Measurements from ENCODE around the gene MAD1L1. TPM values are rescaled to one million over a fixed set of nuclear protein-coding genes. Genes with fewer than 3 reads are reported as not detected.
A peak's percentile ranks its signal among the peaks of the same experiment; 100 is the strongest.

MAD1L1 gene
- total RNA-seq, 1 experiment from 2014 or later, result 43.8 TPM

DNA sequence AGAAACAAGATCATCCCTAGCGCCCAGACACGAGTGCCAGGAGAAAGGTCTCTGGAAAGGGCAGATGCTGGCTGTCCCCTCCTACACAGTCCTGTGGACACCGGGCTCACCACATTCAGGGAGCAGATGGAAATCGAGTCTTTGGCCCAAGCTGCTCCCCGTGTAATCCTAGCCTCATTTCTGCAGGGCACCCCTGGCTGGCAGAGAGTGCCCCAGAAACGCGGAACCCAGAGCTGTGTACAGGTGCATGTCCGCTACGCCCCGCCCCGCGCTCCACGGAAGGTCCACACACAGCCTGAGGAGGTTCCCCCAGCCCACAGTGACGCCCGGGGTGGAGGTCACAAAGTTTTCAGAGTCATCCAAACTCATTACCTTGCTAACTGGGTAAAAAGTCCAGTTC lies 202.8 kb downstream of the MAD1L1 start (continued):
- TF ChIP-seq TCF7 (CRISPR knock-in tag; IDR thresholded peaks at IDR 0.05; ENCODE audit: low read depth), result no peak
- TF ChIP-seq, protein P1, sequence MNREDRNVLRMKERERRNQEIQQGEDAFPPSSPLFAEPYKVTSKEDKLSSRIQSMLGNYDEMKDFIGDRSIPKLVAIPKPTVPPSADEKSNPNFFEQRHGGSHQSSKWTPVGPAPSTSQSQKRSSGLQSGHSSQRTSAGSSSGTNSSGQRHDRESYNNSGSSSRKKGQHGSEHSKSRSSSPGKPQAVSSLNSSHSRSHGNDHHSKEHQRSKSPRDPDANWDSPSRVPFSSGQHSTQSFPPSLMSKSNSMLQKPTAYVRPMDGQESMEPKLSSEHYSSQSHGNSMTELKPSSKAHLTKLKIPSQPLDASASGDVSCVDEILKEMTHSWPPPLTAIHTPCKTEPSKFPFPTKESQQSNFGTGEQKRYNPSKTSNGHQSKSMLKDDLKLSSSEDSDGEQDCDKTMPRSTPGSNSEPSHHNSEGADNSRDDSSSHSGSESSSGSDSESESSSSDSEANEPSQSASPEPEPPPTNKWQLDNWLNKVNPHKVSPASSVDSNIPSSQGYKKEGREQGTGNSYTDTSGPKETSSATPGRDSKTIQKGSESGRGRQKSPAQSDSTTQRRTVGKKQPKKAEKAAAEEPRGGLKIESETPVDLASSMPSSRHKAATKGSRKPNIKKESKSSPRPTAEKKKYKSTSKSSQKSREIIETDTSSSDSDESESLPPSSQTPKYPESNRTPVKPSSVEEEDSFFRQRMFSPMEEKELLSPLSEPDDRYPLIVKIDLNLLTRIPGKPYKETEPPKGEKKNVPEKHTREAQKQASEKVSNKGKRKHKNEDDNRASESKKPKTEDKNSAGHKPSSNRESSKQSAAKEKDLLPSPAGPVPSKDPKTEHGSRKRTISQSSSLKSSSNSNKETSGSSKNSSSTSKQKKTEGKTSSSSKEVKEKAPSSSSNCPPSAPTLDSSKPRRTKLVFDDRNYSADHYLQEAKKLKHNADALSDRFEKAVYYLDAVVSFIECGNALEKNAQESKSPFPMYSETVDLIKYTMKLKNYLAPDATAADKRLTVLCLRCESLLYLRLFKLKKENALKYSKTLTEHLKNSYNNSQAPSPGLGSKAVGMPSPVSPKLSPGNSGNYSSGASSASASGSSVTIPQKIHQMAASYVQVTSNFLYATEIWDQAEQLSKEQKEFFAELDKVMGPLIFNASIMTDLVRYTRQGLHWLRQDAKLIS (CRISPR knock-in tag; IDR thresholded peaks at IDR 0.05; ENCODE audit: borderline replicate concordance), result no peak

DNA sequence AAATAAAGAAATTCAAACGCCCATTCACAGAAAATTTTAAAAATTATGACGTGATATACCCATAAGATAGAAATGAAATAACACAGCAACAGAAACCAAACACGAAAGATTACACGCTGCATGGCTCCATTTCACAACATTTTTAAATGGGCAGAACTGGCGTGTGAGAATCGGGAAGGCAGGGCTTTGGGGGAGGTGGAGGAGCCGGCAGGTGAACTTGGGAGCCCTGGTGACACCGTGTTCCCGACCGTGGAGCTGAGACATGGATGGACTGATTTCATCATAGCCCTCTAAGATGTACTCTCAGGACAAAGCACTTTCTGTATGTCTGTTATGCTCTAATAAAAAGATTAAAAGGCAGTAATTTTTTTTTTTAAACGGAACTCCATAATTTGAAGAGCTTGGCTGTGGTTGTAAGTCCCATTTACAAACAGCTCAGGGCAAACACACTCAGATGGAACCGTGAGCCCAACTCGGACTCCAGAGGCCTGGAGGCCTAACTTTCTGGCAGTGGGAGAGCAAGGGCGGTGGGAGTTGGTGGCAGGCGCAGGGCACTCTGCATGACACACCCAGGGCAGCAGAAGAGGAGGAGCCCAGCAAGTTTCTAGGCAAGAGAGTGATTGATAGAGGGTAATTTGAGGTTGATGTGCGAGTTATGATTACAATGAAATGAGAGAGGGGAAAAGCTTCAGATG lies 203.4 kb downstream of the MAD1L1 start:
- H3K9me3 Mint-ChIP-seq, result peaks cover 34% of the 10 kb centered on the region

DNA sequence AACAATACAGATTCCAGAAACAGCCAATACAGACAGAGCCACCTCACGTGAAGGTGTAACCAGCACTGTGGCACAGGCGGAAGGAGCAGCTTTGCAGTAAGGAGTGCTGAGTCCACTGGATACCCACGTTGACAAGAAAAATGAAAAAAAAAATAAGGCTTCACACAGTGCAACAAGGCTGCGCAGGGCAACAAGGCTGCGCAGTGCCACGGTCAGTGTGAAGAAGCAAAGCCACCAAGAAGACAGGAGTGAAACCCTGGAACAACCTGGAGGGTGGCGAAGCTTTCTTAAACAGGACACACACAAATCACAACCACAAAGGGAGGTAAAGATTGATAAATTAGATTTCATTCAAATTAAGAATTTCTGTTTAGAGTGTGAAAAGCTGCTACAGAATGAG lies 204.0 kb downstream of the MAD1L1 start:
- Mint-ChIP-seq H3K36me3 (peaks cover 29% of the 10 kb centered on the region), H3K4me1 (peaks cover 12% of the 10 kb centered on the region), H3K9me3 (peaks cover 37% of the 10 kb centered on the region), H3K4me3 (no peak overlapping the region), H3K27me3 (ENCODE audit: low read depth) (no peaks in the 10 kb centered on the region), H3K27ac (no peak overlapping the region)
- CTCF ChIA-PET, result no interaction called here
- POLR2A ChIA-PET, result no interaction called here
- TF ChIP-seq, protein P2, sequence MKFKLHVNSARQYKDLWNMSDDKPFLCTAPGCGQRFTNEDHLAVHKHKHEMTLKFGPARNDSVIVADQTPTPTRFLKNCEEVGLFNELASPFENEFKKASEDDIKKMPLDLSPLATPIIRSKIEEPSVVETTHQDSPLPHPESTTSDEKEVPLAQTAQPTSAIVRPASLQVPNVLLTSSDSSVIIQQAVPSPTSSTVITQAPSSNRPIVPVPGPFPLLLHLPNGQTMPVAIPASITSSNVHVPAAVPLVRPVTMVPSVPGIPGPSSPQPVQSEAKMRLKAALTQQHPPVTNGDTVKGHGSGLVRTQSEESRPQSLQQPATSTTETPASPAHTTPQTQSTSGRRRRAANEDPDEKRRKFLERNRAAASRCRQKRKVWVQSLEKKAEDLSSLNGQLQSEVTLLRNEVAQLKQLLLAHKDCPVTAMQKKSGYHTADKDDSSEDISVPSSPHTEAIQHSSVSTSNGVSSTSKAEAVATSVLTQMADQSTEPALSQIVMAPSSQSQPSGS (CRISPR knock-in tag; IDR thresholded peaks at IDR 0.05; ENCODE audit: borderline replicate concordance, low read depth), result no peak
- TF ChIP-seq ZNF232 (CRISPR knock-in tag; IDR thresholded peaks at IDR 0.05), result no peak
- no peak for TF ChIP-seq ZNF219 (CRISPR knock-in tag; IDR thresholded peaks at IDR 0.05; ENCODE audit: borderline replicate concordance)
- no peak for TF ChIP-seq SMAD4 (CRISPR knock-in tag; IDR thresholded peaks at IDR 0.05)
- no peak for TF ChIP-seq GTF2I (CRISPR knock-in tag; conservative IDR thresholded peaks at IDR 0.05)
- TF ChIP-seq, protein P3, sequence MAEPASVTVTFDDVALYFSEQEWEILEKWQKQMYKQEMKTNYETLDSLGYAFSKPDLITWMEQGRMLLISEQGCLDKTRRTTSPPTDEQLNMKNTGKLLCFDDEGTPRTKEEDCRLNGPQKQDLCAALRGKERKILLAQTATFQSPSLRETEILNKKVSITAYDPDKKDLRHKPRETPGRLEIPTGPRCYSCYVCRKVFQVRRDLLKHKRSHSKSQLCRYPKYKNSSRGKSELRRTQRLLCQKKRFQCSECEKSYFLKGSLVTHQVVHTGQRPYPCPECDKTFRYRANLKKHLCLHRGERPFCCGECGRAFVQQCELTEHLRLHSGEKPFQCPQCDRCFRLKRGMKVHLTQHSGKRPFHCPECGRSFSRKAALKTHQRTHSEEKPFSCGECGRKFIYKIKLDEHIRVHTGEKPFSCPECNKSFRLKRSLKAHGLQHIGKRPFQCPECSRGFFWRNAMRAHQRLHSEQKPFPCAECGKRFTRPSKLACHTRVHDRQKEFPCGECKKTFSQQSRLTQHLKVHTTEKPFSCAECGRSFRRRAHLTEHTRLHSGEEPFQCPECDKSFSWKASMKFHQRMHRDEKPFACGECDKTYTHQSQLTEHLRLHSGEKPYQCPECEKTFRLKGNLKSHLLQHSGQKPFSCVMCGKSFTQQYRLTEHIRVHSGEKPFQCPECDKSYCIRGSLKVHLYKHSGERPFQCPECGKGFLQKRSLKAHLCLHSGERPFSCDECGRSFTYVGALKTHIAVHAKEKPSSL (CRISPR knock-in tag; conservative IDR thresholded peaks at IDR 0.05), result no peak
- TF ChIP-seq PRRX2 (CRISPR knock-in tag; IDR thresholded peaks at IDR 0.05), result no peak
- no peak for TF ChIP-seq CREM (CRISPR knock-in tag; IDR thresholded peaks at IDR 0.05)
- TF ChIP-seq NR1H2 (CRISPR knock-in tag; IDR thresholded peaks at IDR 0.05), result no peak
- DNase-seq (ENCODE audit: low spot score) (no peak), ATAC-seq (no peak)

More for the DNA sequence above, 203.4 kb downstream of the MAD1L1 start:
- peak; percentile 7 for DNase-seq (ENCODE audit: low spot score)
- TF ChIP-seq ZNF232 (CRISPR knock-in tag; IDR thresholded peaks at IDR 0.05), result no peak
- no peak for TF ChIP-seq SOX15 (CRISPR knock-in tag; IDR thresholded peaks at IDR 0.05)
- no peak for TF ChIP-seq ESRRA (CRISPR knock-in tag; IDR thresholded peaks at IDR 0.05; ENCODE audit: borderline replicate concordance)
- TF ChIP-seq NFE2L1 (CRISPR knock-in tag; IDR thresholded peaks at IDR 0.05), result no peak
- TF ChIP-seq, protein P4, sequence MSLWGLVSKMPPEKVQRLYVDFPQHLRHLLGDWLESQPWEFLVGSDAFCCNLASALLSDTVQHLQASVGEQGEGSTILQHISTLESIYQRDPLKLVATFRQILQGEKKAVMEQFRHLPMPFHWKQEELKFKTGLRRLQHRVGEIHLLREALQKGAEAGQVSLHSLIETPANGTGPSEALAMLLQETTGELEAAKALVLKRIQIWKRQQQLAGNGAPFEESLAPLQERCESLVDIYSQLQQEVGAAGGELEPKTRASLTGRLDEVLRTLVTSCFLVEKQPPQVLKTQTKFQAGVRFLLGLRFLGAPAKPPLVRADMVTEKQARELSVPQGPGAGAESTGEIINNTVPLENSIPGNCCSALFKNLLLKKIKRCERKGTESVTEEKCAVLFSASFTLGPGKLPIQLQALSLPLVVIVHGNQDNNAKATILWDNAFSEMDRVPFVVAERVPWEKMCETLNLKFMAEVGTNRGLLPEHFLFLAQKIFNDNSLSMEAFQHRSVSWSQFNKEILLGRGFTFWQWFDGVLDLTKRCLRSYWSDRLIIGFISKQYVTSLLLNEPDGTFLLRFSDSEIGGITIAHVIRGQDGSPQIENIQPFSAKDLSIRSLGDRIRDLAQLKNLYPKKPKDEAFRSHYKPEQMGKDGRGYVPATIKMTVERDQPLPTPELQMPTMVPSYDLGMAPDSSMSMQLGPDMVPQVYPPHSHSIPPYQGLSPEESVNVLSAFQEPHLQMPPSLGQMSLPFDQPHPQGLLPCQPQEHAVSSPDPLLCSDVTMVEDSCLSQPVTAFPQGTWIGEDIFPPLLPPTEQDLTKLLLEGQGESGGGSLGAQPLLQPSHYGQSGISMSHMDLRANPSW (CRISPR knock-in tag; conservative IDR thresholded peaks at IDR 0.05; ENCODE audit: low read depth), result no peak
- TF ChIP-seq, protein P5, sequence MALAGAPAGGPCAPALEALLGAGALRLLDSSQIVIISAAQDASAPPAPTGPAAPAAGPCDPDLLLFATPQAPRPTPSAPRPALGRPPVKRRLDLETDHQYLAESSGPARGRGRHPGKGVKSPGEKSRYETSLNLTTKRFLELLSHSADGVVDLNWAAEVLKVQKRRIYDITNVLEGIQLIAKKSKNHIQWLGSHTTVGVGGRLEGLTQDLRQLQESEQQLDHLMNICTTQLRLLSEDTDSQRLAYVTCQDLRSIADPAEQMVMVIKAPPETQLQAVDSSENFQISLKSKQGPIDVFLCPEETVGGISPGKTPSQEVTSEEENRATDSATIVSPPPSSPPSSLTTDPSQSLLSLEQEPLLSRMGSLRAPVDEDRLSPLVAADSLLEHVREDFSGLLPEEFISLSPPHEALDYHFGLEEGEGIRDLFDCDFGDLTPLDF (CRISPR knock-in tag; IDR thresholded peaks at IDR 0.05), result no peak
- no peak for TF ChIP-seq MYBL2 (CRISPR knock-in tag; IDR thresholded peaks at IDR 0.05)
- no peak for TF ChIP-seq ATF1 (CRISPR knock-in tag; IDR thresholded peaks at IDR 0.05)
- H3K27me3 Mint-ChIP-seq (ENCODE audit: low read depth), result no peaks in the 10 kb centered on the region
- ChIA-PET POLR2A (no interaction called here), CTCF (no interaction called here)
- H3K4me3 Mint-ChIP-seq, result no peak overlapping the region
- peaks cover 29% of the 10 kb centered on the region for H3K36me3 Mint-ChIP-seq
- H3K4me1 Mint-ChIP-seq, result peaks cover 12% of the 10 kb centered on the region
- ATAC-seq, result no peak
- no peak overlapping the region for H3K27ac Mint-ChIP-seq
